Measurements from ENCODE around the gene ART5. TPM values are rescaled to one million over a fixed set of nuclear protein-coding genes. Genes with fewer than 3 reads are reported as not detected.

Gene ART5
- total RNA-seq, 4 donors from 2014 or later, result 0.64 TPM; not detected in 3

- no peak for DNase-seq
- Histone ChIP-seq H3K27me3 (no peaks in the 10 kb centered on the region), H3K9me3 (no peaks in the 10 kb centered on the region), H3K36me3 (no peaks in the 10 kb centered on the region), H3K4me3 (no peak overlapping the region), H3K27ac (no peak overlapping the region), H3K4me1 (no peaks in the 10 kb centered on the region)
- 56 to 92% methylated on average over 1 to 15 of the region's 15 CpGs for WGBS, 2 donors (ENCODE audit: low coverage in 1 of 2)
- intact Hi-C loops (cut with DNase I; ENCODE audit: low total_unique reads) (no loop called here), in situ Hi-C loops (cut with MboI; ENCODE audit: low pct_ligation_motif_present in 1 of 4, low pct_unique_long_range_greater_than_20kb in 1 of 4, low sequenced_read_pairs in 3 of 4) (no loop called here)
- TF ChIP-seq EP300 (IDR thresholded peaks at IDR 0.05; ENCODE audit: low read depth) (no peak), POLR2AphosphoS5 (IDR thresholded peaks at IDR 0.05) (no peak), POLR2A (IDR thresholded peaks at IDR 0.05) (no peak)
- TF ChIP-seq, protein P1, sequence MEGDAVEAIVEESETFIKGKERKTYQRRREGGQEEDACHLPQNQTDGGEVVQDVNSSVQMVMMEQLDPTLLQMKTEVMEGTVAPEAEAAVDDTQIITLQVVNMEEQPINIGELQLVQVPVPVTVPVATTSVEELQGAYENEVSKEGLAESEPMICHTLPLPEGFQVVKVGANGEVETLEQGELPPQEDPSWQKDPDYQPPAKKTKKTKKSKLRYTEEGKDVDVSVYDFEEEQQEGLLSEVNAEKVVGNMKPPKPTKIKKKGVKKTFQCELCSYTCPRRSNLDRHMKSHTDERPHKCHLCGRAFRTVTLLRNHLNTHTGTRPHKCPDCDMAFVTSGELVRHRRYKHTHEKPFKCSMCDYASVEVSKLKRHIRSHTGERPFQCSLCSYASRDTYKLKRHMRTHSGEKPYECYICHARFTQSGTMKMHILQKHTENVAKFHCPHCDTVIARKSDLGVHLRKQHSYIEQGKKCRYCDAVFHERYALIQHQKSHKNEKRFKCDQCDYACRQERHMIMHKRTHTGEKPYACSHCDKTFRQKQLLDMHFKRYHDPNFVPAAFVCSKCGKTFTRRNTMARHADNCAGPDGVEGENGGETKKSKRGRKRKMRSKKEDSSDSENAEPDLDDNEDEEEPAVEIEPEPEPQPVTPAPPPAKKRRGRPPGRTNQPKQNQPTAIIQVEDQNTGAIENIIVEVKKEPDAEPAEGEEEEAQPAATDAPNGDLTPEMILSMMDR (IDR thresholded peaks at IDR 0.05), result no peak
Measured at GRCh38 chr11:3635641-3636375, 6.0 kb downstream of the ART5 start.

GRCh38 chr11:3632070-3632660 is 9.6 kb downstream of the ART5 start:
- no peak overlapping the region for H3K4me3 ChIP-seq
- no peaks in the 10 kb centered on the region for H3K4me1 ChIP-seq
- H3K27ac ChIP-seq, result no peak overlapping the region
- intact Hi-C loops (cut with DNase I; ENCODE audit: low total_unique reads) (no loop called here), in situ Hi-C loops (cut with MboI; ENCODE audit: low pct_ligation_motif_present in 1 of 4, low pct_unique_long_range_greater_than_20kb in 1 of 4, low sequenced_read_pairs in 3 of 4) (no loop called here)
- DNase-seq, result no peak
- H3K9me3 ChIP-seq, result no peaks in the 10 kb centered on the region
- H3K36me3 ChIP-seq, result no peaks in the 10 kb centered on the region
- 67 to 87% methylated on average over 1 to 5 of the region's 5 CpGs for whole genome bisulfite sequencing, 2 donors (ENCODE audit: low coverage in 1 of 2)
- no peaks in the 10 kb centered on the region for H3K27me3 ChIP-seq
- TF ChIP-seq EP300 (IDR thresholded peaks at IDR 0.05; ENCODE audit: low read depth) (no peak), POLR2A (IDR thresholded peaks at IDR 0.05) (no peak), POLR2AphosphoS5 (IDR thresholded peaks at IDR 0.05) (no peak)
- TF ChIP-seq, protein P1 (IDR thresholded peaks at IDR 0.05), result no peak

DNA sequence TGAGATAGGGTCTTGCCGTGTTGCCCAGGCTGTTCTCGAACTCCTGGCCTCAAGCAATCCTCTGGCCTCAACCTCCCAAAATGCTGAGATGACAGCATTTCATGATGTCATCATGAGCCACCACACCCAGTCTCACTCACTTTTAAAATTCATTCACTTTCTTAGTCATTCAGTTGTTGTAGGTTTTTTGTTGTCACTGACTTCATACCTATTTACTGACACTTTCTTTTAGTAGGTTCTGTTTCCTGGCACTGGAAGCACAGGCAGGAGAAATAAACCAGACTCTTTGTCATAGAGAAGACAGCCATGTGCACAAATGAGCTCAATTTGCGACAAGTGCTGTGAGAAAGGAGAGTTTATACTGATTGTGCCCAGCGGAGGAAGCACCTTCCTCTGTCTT is 10.5 kb downstream of the ART5 start:
- in situ Hi-C loops (cut with MboI; ENCODE audit: low pct_ligation_motif_present in 1 of 4, low pct_unique_long_range_greater_than_20kb in 1 of 4, low sequenced_read_pairs in 3 of 4), result no loop called here
- 90 to 96% methylated on average over 3 to 4 of the region's 4 CpGs for WGBS, 2 donors (ENCODE audit: low coverage in 1 of 2)
- no peaks in the 10 kb centered on the region for H3K4me1 ChIP-seq

GRCh38 chr11:3627291-3627690 is 14.5 kb downstream of the ART5 start:
- TF ChIP-seq, protein P1 (IDR thresholded peaks at IDR 0.05), result no peak
- no peak for TF ChIP-seq EP300 (IDR thresholded peaks at IDR 0.05; ENCODE audit: low read depth)
- TF ChIP-seq POLR2A (IDR thresholded peaks at IDR 0.05), result no peak
- no peak for TF ChIP-seq POLR2AphosphoS5 (IDR thresholded peaks at IDR 0.05)
- DNase-seq, result no peak
- WGBS, 2 donors (ENCODE audit: low coverage in 1 of 2), result 86 to 96% methylated on average over 1 of the region's 1 CpG
- Histone ChIP-seq H3K27ac (no peak overlapping the region), H3K36me3 (no peaks in the 10 kb centered on the region), H3K9me3 (no peaks in the 10 kb centered on the region), H3K4me1 (no peaks in the 10 kb centered on the region), H3K4me3 (no peak overlapping the region), H3K27me3 (no peaks in the 10 kb centered on the region)
- in situ Hi-C loops (cut with MboI; ENCODE audit: low pct_ligation_motif_present in 1 of 4, low pct_unique_long_range_greater_than_20kb in 1 of 4, low sequenced_read_pairs in 3 of 4) (no loop called here), intact Hi-C loops (cut with DNase I; ENCODE audit: low total_unique reads) (no loop called here)

More for the DNA sequence above, 10.5 kb downstream of the ART5 start:
- no peak overlapping the region for H3K27ac ChIP-seq
- H3K27me3 ChIP-seq, result no peaks in the 10 kb centered on the region
- no peaks in the 10 kb centered on the region for H3K36me3 ChIP-seq
- no peak overlapping the region for H3K4me3 ChIP-seq
- DNase-seq, result no peak
- intact Hi-C loops (cut with DNase I; ENCODE audit: low total_unique reads), result no loop called here
- no peak for TF ChIP-seq EP300 (IDR thresholded peaks at IDR 0.05; ENCODE audit: low read depth)
- no peak for TF ChIP-seq POLR2A (IDR thresholded peaks at IDR 0.05)
- TF ChIP-seq, protein P1 (IDR thresholded peaks at IDR 0.05), result no peak
- no peak for TF ChIP-seq POLR2AphosphoS5 (IDR thresholded peaks at IDR 0.05)
- no peaks in the 10 kb centered on the region for H3K9me3 ChIP-seq
